CD4-positive, alpha-beta memory T cell (primary cell): ENCODE measurements around the gene ARHGEF26. TPM values are rescaled to one million over a fixed set of nuclear protein-coding genes. Genes with fewer than 3 reads are reported as not detected.
"Not testable (repeated sequence)": the region's sequence is repeated elsewhere in the genome, so short reads cannot be mapped to it uniquely, and the experiment has no call there.

Experiments used
- CTCF ChIA-PET: fragments of 350-600 bp; sonication (Branson Sonifier 250); formaldehyde crosslinking; loops from one replicate; lab custom pipeline; 2021; ENCODE audit warnings: inconsistent platforms; ENCODE audit not compliant: partially characterized antibody; lab: Charles Lee
- POLR2A ChIA-PET: fragments of 350-600 bp; sonication (Branson Sonifier 250); formaldehyde crosslinking; loops from one replicate; lab custom pipeline; 2021; ENCODE audit not compliant: partially characterized antibody; lab: Charles Lee
- DNase-seq, 5 donors: peaks; one replicate each; pipeline versions ENCODE4 v3.0.0 to v3.0.0-alpha.2; 2020 to 2022; ENCODE audit warnings: mixed read lengths in 1 of 5
- H3K27ac ChIP-seq: one replicate; pipeline ENCODE4 v1.7.0; 2013; ENCODE audit warnings: low read depth, low read length
- H3K27me3 ChIP-seq: 2 replicates; pipeline ENCODE4 v1.7.0; 2013; ENCODE audit warnings: mild to moderate bottlenecking, low read length, moderate library complexity; ENCODE audit not compliant: insufficient read depth
- H3K36me3 ChIP-seq: 2 replicates; pipeline ENCODE4 v1.7.0; 2013; ENCODE audit warnings: mild to moderate bottlenecking, low read length, moderate library complexity; ENCODE audit not compliant: insufficient read depth
- H3K4me1 ChIP-seq: 2 replicates; pipeline ENCODE4 v1.7.0; 2013; ENCODE audit warnings: mild to moderate bottlenecking, low read length, moderate library complexity; ENCODE audit not compliant: insufficient read depth
- H3K4me3 ChIP-seq, 2 donors: one replicate each; pipeline ENCODE4 v1.7.0; 2013; ENCODE audit warnings: low read length in 2 of 2, mild to moderate bottlenecking in 1 of 2
- H3K9me3 ChIP-seq, 2 donors: one replicate each; pipeline ENCODE4 v1.7.0; 2013; ENCODE audit warnings: low read length in 2 of 2, control low read depth in 1 of 2; ENCODE audit not compliant: control insufficient read depth in 1 of 2
- H3K27ac Mint-ChIP-seq, 7 donors: one replicate each; pipeline ENCODE4 v1.8.0; 2020 to 2021; ENCODE audit warnings: mixed read lengths in 7 of 7, mild to moderate bottlenecking in 6 of 7, inconsistent platforms in 3 of 7, moderate library complexity in 3 of 7
- H3K27me3 Mint-ChIP-seq, 2 donors: one replicate each; pipeline ENCODE4 v1.8.0; 2020 to 2021; ENCODE audit warnings: mixed read lengths in 2 of 2
- H3K36me3 Mint-ChIP-seq, 2 donors: one replicate each; pipeline ENCODE4 v1.8.0; 2020 to 2021; ENCODE audit warnings: mixed read lengths in 2 of 2, inconsistent platforms in 1 of 2, mild to moderate bottlenecking in 1 of 2
- H3K4me1 Mint-ChIP-seq, 4 donors: one replicate each; pipeline ENCODE4 v1.8.0; 2020 to 2021; ENCODE audit warnings: mixed read lengths in 4 of 4, mild to moderate bottlenecking in 1 of 4
- H3K4me3 Mint-ChIP-seq, 8 donors: one replicate each; pipeline ENCODE4 v1.8.0; 2020 to 2021; ENCODE audit warnings: mixed read lengths in 8 of 8, mild to moderate bottlenecking in 7 of 8, moderate library complexity in 6 of 8, inconsistent platforms in 3 of 8
- H3K9me3 Mint-ChIP-seq, 8 donors: one replicate each; pipeline ENCODE4 v1.8.0; 2020 to 2021; ENCODE audit warnings: mixed read lengths in 8 of 8, mild to moderate bottlenecking in 5 of 8, inconsistent platforms in 3 of 8, moderate library complexity in 1 of 8
- intact Hi-C: fragments of 100-400 bp; cut with micrococcal nuclease; formaldehyde crosslinking; loops from one replicate; pipeline ENCODE4 v1.15.1; 2023
- polyA plus RNA-seq, 2 donors: library from polyadenylated mRNA; unstranded; fragments of 300-500 nt; fragmentation: Illumina TruSeq; gene quantifications; one replicate each; pipeline ENCODE4 v1.2.3, GENCODE V29; 2021
- total RNA-seq, 2 experiments: library from RNA; stranded (reverse); gene quantifications; one replicate each; pipeline ENCODE4 v1.2.3, GENCODE V29; 2021

ARHGEF26 gene
- total and polyA plus RNA-seq, 4 experiments from 2014 or later = 0.06 to 0.33 (median 0.16) TPM

- DNase-seq = no peak
- H3K27ac ChIP-seq = no peak overlapping the region
- CTCF ChIA-PET = interaction anchor here (1.0 kb wide), 1 partner anchor 167 kb away, joined by 3 read pairs; no protein-coding TSS in a partner anchor
- H3K4me3 ChIP-seq = no peak overlapping the region
- H3K4me1 Mint-ChIP-seq = no peaks in the 10 kb centered on the region
- H3K27me3 ChIP-seq = no peaks in the 10 kb centered on the region
- no peak overlapping the region for H3K27ac Mint-ChIP-seq
- intact Hi-C loops = no loop called here
- no peaks in the 10 kb centered on the region for H3K36me3 Mint-ChIP-seq
- H3K9me3 ChIP-seq = no peaks in the 10 kb centered on the region
- H3K36me3 ChIP-seq = no peaks in the 10 kb centered on the region
- peaks cover 0 to 4% (median 3%) of the 10 kb centered on the region in 8 donors for H3K9me3 Mint-ChIP-seq
- POLR2A ChIA-PET = no interaction called here
- no peak overlapping the region for H3K4me3 Mint-ChIP-seq
- H3K27me3 Mint-ChIP-seq = peaks cover 2 to 4% of the 10 kb centered on the region in 2 donors
- H3K4me1 ChIP-seq = no peaks in the 10 kb centered on the region
Measured at GRCh38 chr3:154086286-154086685, 34.9 kb upstream of the ARHGEF26 start.

- H3K27ac Mint-ChIP-seq, H3K4me1 ChIP-seq, H3K4me3 Mint-ChIP-seq, POLR2A ChIA-PET, H3K27me3 ChIP-seq, CTCF ChIA-PET, H3K4me3 ChIP-seq, H3K36me3 ChIP-seq, H3K4me1 Mint-ChIP-seq, H3K27me3 Mint-ChIP-seq, intact Hi-C loops, H3K9me3 Mint-ChIP-seq, H3K9me3 ChIP-seq, DNase-seq, H3K36me3 Mint-ChIP-seq, H3K27ac ChIP-seq: not testable (repeated sequence)
Measured at GRCh38 chr3:154087756-154088480, 33.3 kb upstream of the ARHGEF26 start.

- no peaks in the 10 kb centered on the region for H3K27me3 ChIP-seq
Measured at GRCh38 chr3:154089421-154090420, 31.5 kb upstream of the ARHGEF26 start.

GRCh38 chr3:154094051-154094450, 27.1 kb upstream of the ARHGEF26 start:
- no peak overlapping the region for H3K4me3 ChIP-seq
- Mint-ChIP-seq H3K36me3 (no peaks in the 10 kb centered on the region), H3K4me3 (no peak overlapping the region), H3K4me1 (no peaks in the 10 kb centered on the region), H3K9me3 (peaks cover 0 to 2% (median 0%) of the 10 kb centered on the region in 8 donors), H3K27ac (no peak overlapping the region), H3K27me3 (peaks cover 0 to 3% of the 10 kb centered on the region in 2 donors)
- H3K27ac ChIP-seq = no peak overlapping the region
- intact Hi-C loops = no loop called here
- no peaks in the 10 kb centered on the region for H3K9me3 ChIP-seq
- no peaks in the 10 kb centered on the region for H3K36me3 ChIP-seq
- H3K4me1 ChIP-seq = no peaks in the 10 kb centered on the region
- ChIA-PET POLR2A (no interaction called here), CTCF (no interaction called here)
- H3K27me3 ChIP-seq = no peaks in the 10 kb centered on the region
- no peak for DNase-seq

More at GRCh38 chr3:154089421-154090420, 31.5 kb upstream of the ARHGEF26 start:
- Mint-ChIP-seq H3K27me3 (peaks cover 0 to 3% of the 10 kb centered on the region in 2 donors), H3K4me3 (no peak overlapping the region), H3K4me1 (no peaks in the 10 kb centered on the region), H3K36me3 (no peaks in the 10 kb centered on the region), H3K27ac (no peak overlapping the region), H3K9me3 (peaks cover 0 to 2% (median 0%) of the 10 kb centered on the region in 8 donors)
- Histone ChIP-seq H3K4me1 (no peaks in the 10 kb centered on the region), H3K27ac (no peak overlapping the region), H3K4me3 (no peak overlapping the region), H3K9me3 (no peaks in the 10 kb centered on the region), H3K36me3 (no peaks in the 10 kb centered on the region)
- CTCF ChIA-PET = no interaction called here
- intact Hi-C loops = no loop called here
- DNase-seq = no peak
- POLR2A ChIA-PET = no interaction called here

GRCh38 chr3:154095832-154096421, 25.3 kb upstream of the ARHGEF26 start:
- no peak for DNase-seq
- ChIA-PET POLR2A (no interaction called here), CTCF (no interaction called here)
- Histone ChIP-seq H3K4me3 (no peak overlapping the region), H3K27me3 (no peaks in the 10 kb centered on the region), H3K36me3 (no peaks in the 10 kb centered on the region), H3K27ac (no peak overlapping the region), H3K4me1 (no peaks in the 10 kb centered on the region), H3K9me3 (no peaks in the 10 kb centered on the region)
- Mint-ChIP-seq H3K4me3 (no peak overlapping the region), H3K36me3 (no peaks in the 10 kb centered on the region), H3K9me3 (no peaks in the 10 kb centered on the region), H3K4me1 (no peaks in the 10 kb centered on the region), H3K27ac (no peak overlapping the region), H3K27me3 (peaks cover 0 to 6% of the 10 kb centered on the region in 2 donors)
- intact Hi-C loops = loop anchor here (5.0 kb wide), 1 partner anchor 156 kb away; no protein-coding TSS in a partner anchor

GRCh38 chr3:154098376-154098775, 22.8 kb upstream of the ARHGEF26 start:
- H3K36me3 ChIP-seq = no peaks in the 10 kb centered on the region
- H3K9me3 Mint-ChIP-seq = no peaks in the 10 kb centered on the region
- intact Hi-C loops = loop anchor here (5.0 kb wide), 1 partner anchor 154 kb away; no protein-coding TSS in a partner anchor
- H3K4me1 ChIP-seq = no peaks in the 10 kb centered on the region
- no peaks in the 10 kb centered on the region for H3K9me3 ChIP-seq
- no peaks in the 10 kb centered on the region for H3K4me1 Mint-ChIP-seq
- ChIA-PET POLR2A (no interaction called here), CTCF (no interaction called here)
- H3K36me3 Mint-ChIP-seq = no peaks in the 10 kb centered on the region
- H3K27ac ChIP-seq = no peak overlapping the region
- no peak overlapping the region for H3K4me3 ChIP-seq
- H3K27me3 ChIP-seq = no peaks in the 10 kb centered on the region
- no peak overlapping the region for H3K27ac Mint-ChIP-seq
- DNase-seq = no peak
- no peak overlapping the region for H3K4me3 Mint-ChIP-seq
- H3K27me3 Mint-ChIP-seq = peaks cover 0 to 3% of the 10 kb centered on the region in 2 donors

GRCh38 chr3:154100556-154100955, 20.6 kb upstream of the ARHGEF26 start:
- Histone ChIP-seq H3K36me3 (no peaks in the 10 kb centered on the region), H3K27me3 (no peaks in the 10 kb centered on the region), H3K9me3 (no peaks in the 10 kb centered on the region), H3K27ac (no peak overlapping the region), H3K4me1 (no peaks in the 10 kb centered on the region), H3K4me3 (no peak overlapping the region)
- no peak for DNase-seq
- no peaks in the 10 kb centered on the region for H3K36me3 Mint-ChIP-seq
- ChIA-PET CTCF (no interaction called here), POLR2A (no interaction called here)
- H3K27me3 Mint-ChIP-seq = peaks cover 0 to 2% of the 10 kb centered on the region in 2 donors
- H3K4me3 Mint-ChIP-seq = no peak overlapping the region
- no peaks in the 10 kb centered on the region for H3K9me3 Mint-ChIP-seq
- no peak overlapping the region for H3K27ac Mint-ChIP-seq
- intact Hi-C loops = no loop called here
- no peaks in the 10 kb centered on the region for H3K4me1 Mint-ChIP-seq
